Fibroblast of peridontal ligament (primary cell): ENCODE data around the gene LPP.
A peak's percentile ranks its signal among the peaks of the same experiment; 100 is the strongest.

Experiments
- DNase-seq: peaks from one replicate; pipeline ENCODE4 v3.0.0-alpha.2; 2010; ENCODE audit errors: extremely low read depth

Gene LPP

GRCh38 chr3:188169830-188170455 is 16.0 kb downstream of the LPP start:
- no peak for DNase-seq

DNA sequence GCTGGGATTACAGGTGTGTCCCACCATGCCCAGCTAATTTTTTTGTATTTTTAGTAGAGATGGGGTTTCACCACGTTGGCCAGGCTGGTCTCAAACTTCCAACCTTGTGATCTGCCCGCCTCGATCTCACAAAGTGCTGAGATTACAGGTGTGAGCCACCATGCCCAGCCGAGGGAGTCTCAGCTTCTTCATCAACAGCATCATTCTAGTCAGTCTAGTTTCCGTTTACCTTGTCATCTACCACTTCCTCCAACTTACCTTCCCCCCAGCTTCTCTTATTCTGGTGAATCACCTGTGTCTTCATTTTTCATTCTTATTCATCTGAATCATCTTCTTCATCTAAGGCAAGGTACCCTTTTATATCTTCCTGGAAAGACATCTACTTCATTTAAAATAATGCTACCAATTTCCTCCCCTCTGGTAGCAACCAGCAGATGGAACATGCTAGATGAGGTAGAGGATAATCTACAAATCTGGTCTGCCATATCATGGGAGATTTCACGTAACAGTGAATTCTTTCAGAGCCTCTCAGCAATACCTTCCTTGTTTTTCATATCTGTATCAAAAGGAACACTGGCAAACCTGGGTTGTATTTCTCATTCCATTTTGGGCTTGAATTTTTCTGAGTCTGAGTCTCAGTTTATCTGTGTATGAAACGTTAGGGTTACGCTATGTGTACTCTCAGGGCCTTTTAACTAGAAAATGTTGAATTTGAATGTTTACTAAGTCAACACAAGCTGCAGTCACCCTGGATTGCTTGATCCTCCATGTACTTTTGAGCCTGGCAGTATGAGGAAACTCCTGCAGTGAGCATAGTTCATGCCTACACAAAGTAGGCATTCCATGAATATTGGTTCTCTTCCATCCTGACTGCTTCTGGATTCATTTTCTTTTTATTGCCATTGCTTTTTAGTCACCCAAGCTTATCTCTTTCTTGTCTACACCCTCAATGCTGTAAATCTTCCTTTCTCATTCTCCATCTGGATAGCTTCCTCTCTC is 16.8 kb downstream of the LPP start:
- no peak for DNase-seq

DNA sequence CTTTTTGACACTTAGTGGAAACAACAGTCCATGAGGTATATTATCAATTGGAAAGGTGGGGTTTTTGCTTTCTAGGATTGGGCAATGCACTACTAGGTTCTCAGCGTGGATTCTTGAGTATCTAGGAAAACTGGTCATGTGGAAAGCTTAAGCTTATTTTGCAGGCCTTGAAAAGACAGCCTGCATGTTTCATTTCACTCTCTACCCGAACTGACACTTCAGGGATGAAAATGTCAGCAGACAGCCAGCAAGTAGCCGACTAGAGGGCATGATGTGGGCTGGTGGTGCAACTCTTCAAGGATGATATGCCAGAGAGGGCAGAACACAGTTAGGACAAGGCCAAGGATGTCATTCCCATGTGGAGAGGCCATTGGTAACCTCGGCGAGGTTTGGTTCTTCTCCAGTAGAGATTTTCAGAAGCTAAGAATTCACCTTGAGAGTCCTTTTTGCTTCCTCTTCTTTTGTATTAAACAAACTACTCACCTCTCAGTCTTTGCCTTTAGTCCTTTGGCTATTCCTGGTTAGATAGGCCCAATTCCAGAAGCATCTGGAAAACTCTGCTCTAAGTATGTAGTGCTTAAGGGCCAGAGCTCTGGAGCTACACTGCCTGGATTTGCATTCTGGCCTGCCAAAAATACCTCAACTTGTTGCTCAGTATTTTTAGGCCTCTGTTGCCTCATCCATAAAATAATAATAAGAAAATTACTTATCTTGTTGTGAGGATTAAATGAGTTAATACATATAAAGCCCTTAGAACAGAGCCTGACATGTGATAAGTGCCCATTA is 17.9 kb downstream of the LPP start:
- DNase-seq = no peak

DNA sequence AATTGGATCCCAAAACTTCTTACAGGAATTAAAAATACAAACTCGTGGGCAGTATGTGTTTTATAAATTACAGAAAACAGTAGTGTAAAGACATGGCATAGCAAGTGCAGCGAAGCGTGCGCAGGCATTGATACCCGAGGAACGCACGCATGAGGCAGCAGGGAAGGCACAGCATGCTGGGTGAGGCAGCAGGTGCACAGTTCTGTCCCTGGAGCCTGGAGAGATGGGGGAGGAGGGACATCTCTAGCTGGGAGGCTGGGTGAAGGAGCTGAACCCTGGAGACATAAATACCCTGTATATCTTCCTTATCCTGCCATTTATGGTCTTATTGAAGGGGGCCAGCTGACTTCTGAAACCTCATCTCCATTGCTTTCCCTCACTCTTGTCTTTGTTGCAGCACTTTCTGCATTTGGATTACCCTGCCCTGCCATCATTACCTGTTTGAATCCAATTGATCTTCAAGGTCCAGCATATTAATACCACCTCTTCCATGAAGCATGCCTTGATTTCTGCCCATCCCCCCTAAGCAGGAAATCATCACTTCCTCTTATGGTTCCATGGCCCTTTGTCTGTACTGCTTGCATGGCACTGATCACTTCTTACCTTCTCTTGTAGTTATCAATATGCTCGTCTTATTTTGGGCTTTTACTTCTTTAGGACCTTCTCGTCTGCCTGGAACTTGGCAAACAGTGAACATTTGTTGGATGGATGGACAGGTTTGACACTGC is 20.5 kb downstream of the LPP start:
- no peak for DNase-seq

GRCh38 chr3:188176476-188176875 is 22.5 kb downstream of the LPP start:
- DNase-seq = no peak

GRCh38 chr3:188176884-188177283 is 22.9 kb downstream of the LPP start:
- DNase-seq = no peak

GRCh38 chr3:188177721-188178120 is 23.8 kb downstream of the LPP start:
- DNase-seq = no peak

DNA sequence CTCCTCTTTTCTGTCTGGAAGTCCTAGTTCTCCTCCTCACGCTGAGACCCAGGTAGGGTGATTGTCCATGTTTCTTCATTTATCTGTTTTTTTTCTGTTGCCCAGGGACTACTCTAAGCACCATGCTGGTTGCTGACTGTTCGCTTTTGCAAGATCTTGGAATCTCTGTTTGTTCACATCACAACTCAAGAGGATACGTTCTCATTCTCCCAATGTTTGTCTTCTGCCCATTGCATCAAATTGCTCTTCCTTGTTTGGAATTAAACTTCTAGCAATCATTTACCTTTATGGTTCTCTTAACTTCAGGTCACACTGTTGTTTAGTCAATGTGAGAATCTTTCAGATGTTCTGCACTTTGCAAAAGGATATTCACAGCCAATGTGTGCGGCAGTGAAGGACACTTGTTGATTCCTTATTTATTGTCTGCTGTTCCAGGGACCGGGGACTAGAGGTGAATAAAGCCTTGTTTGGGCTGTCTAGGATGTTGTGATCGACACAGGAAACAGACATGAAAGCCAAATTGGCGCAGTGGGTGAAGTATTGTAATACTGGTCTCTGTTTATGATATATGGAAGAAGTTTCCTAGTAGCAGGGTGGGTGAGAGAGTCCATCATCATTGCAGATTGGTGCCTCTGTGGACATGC is 24.5 kb downstream of the LPP start:
- no peak for DNase-seq

GRCh38 chr3:188179006-188179966 is 25.3 kb downstream of the LPP start:
- peak; percentile 91 for DNase-seq

- DNase-seq = no peak
Measured at GRCh38 chr3:188180114-188180513, 26.2 kb downstream of the LPP start.

DNA sequence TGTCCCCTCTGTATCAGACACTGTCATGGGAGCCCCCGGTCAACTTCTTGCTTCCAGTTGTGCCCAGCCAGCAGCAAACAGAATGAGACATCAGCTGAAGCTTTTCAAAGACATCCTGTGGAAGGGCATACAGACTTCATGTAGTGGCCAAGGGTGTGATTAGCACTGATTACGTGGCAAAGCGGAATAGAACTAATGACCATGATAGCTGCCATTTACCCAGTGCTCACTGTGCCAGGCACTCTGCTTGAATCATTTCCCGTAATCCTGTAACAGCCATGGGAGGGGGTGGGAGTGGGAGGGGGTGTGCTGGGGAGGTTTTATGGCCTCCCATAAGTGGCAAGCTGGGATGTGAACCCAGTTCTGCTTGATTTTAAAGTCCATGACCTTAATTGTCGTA is 29.5 kb downstream of the LPP start:
- no peak for DNase-seq

DNA sequence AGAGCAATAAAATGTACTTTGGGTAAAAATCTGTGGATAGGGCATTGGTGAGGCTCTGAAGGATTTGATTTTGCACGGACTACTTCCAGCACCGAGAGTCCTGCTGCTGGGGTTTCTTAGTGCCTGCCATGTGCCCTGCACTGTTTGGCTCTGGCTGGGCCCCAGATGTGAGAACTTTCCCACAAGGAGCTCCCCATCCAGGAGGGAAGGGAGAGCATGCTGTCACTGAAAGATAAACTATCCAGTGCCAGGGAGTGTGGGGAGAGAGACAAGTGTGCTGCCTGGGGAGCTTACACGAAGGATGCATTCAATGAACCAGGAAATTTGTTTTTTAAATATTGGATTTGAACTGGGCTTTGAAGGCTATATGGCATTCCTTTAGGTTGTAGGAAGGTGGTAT is 30.2 kb downstream of the LPP start:
- DNase-seq = no peak

- no peak for DNase-seq
Measured at GRCh38 chr3:188184649-188185048, 30.7 kb downstream of the LPP start.

- peak; percentile 41 for DNase-seq
Measured at GRCh38 chr3:188185717-188186251, 31.8 kb downstream of the LPP start.

DNA sequence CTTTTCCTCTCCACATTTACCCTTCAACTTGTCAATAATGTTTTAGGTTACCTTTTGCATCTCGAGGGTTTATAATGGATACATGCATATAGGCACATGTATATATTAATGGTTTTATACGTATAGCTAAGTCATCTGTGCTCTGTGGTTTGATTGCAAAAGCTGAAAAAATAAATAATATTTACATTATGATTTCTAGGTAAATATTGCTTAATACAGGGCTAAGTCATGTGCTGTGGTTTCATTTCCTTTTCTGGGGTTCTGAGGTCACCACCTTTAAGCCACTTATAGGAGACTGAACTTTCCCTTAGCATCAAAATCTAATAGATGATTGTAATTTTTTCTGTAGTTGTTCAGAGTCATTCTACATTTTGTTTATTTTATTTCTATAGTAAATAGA is 33.1 kb downstream of the LPP start:
- no peak for DNase-seq

DNA sequence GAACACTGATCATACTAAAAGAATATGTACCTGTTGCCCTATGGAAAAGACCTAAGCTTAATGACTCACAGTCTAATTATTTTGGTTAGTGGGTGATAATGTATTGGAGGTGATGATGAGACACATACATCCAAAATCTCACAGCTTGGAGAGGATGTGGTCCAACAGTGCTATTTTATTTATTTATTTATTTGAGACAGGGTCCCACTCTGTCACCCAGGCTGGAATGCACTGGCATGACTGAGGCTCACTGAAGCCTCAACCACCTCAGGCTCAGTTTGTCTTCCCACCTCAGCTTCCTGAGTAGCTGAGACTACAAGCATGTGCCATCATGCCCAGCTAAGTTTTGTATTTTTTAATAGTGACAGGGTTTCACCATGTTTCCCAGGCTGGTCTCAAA is 35.0 kb downstream of the LPP start:
- DNase-seq = no peak

DNA sequence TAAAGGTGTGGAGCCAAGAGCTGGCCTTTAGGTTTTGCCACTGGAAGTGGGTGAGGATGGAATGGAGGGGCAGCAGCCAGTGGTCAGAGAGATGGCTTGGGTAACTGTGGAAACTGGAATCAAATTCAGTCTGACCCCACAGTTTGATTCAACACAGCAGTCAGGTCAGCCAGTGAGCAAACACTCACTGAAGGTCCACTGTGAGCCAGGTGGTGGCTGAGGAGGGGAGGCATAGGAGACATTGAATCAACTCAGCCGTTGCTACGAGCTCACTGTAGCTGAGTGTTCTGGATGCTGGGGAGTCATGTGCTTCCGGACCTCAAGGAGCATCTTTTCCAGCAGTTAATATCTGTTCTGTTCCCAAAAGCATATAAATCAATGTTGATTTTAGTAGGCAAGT is 37.5 kb downstream of the LPP start:
- DNase-seq = no peak

DNA sequence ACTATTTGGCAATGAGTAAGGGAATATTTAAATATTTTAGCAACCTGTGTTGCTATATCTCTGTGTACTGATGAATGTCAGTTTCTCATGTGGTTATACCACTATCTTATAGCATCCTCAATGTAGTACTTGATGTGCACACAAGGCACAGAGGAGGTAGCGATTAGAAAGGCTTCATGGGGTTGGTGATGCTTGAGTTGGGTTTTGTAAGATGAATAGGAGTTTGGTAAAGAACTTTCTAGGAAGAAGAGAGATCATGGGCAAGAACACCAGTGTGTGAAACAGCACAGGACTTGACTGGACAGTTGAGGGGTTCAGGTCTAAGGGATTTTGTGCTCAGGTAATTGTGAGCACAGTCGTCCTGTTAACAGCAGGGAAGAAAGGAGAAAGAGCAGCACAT is 38.1 kb downstream of the LPP start:
- DNase-seq = no peak

- DNase-seq = peak; percentile 79
Measured at GRCh38 chr3:188194332-188194731, 40.4 kb downstream of the LPP start.
